ENCODE data around the gene B3GNT5. TPM values are rescaled to one million over a fixed set of nuclear protein-coding genes. Genes with fewer than 3 reads are reported as not detected.

Gene B3GNT5
- total and polyA plus RNA-seq, 2 experiments from 2014 or later, result 0.69 to 1.7 TPM

- Histone ChIP-seq H3K4me3 (no peak overlapping the region), H3K9me3 (ENCODE audit: low read depth) (no peaks in the 10 kb centered on the region), H3K36me3 (no peaks in the 10 kb centered on the region), H3K27me3 (no peaks in the 10 kb centered on the region), H3K27ac (no peak overlapping the region), H3K4me1 (ENCODE audit: low read depth) (no peaks in the 10 kb centered on the region)
- TF ChIP-seq, protein P1, sequence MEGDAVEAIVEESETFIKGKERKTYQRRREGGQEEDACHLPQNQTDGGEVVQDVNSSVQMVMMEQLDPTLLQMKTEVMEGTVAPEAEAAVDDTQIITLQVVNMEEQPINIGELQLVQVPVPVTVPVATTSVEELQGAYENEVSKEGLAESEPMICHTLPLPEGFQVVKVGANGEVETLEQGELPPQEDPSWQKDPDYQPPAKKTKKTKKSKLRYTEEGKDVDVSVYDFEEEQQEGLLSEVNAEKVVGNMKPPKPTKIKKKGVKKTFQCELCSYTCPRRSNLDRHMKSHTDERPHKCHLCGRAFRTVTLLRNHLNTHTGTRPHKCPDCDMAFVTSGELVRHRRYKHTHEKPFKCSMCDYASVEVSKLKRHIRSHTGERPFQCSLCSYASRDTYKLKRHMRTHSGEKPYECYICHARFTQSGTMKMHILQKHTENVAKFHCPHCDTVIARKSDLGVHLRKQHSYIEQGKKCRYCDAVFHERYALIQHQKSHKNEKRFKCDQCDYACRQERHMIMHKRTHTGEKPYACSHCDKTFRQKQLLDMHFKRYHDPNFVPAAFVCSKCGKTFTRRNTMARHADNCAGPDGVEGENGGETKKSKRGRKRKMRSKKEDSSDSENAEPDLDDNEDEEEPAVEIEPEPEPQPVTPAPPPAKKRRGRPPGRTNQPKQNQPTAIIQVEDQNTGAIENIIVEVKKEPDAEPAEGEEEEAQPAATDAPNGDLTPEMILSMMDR (IDR thresholded peaks at IDR 0.05; ENCODE audit: low read depth, low read length), result no peak
- no peak for DNase-seq (ENCODE audit: low read depth in 1 of 2, low spot score in 1 of 2)
Measured at GRCh38 chr3:183230826-183231225, 22.2 kb upstream of the B3GNT5 start.

DNA sequence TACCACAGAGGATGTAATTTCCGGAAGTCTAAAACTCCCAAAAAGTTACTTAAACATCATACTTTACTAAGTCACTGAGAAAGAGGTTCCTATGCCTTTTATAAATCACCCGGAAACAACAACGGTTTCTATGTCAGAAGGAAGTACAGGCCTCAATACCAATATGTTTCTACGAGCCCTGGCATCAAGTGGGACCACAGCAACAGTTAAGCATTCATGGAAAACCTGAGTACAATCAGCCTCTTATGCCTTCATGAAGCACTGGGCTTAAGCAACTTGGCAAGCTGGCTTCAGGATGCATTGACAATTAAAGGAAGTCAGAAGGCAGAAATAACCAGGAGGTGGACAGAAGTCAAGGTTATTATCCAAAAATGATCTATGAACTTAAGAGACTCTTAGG lies 19.1 kb upstream of the B3GNT5 start:
- Histone ChIP-seq H3K4me3 (no peak overlapping the region), H3K9me3 (ENCODE audit: low read depth) (no peaks in the 10 kb centered on the region), H3K27ac (no peak overlapping the region), H3K36me3 (no peaks in the 10 kb centered on the region), H3K4me1 (ENCODE audit: low read depth) (no peaks in the 10 kb centered on the region), H3K27me3 (no peaks in the 10 kb centered on the region)
- DNase-seq (ENCODE audit: low read depth in 1 of 2, low spot score in 1 of 2), result no peak
- TF ChIP-seq, protein P1 (IDR thresholded peaks at IDR 0.05; ENCODE audit: low read depth, low read length), result no peak

DNA sequence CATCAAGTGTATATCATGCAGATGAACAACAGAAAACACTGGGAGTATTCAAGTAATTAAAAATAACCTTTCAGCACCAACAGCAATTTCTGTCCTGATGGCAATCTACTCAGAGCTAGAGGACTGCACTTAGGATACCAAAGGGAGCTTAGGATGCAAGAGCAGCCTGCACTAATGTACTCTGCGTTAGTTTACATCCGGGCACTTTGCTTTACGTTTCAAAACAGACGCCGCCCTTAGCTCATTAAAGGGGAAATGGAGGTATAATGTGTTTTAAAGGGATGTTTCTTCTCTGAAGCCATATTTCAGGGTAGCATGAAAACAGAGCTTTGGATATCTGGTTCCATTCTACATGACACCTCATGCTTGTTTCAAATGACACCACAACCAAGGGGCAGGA lies 14.0 kb upstream of the B3GNT5 start:
- no peak overlapping the region for H3K4me3 ChIP-seq
- no peak overlapping the region for H3K27ac ChIP-seq
- TF ChIP-seq, protein P1 (IDR thresholded peaks at IDR 0.05; ENCODE audit: low read depth, low read length), result no peak
- no peaks in the 10 kb centered on the region for H3K4me1 ChIP-seq (ENCODE audit: low read depth)
- H3K36me3 ChIP-seq, result no peaks in the 10 kb centered on the region
- H3K27me3 ChIP-seq, result no peaks in the 10 kb centered on the region
- DNase-seq (ENCODE audit: low read depth in 1 of 2, low spot score in 1 of 2), result no peak
- peaks cover 2% of the 10 kb centered on the region for H3K9me3 ChIP-seq (ENCODE audit: low read depth)

- Histone ChIP-seq H3K27me3 (no peaks in the 10 kb centered on the region), H3K4me3 (no peak overlapping the region), H3K9me3 (ENCODE audit: low read depth) (peaks cover 2% of the 10 kb centered on the region), H3K4me1 (ENCODE audit: low read depth) (no peaks in the 10 kb centered on the region), H3K27ac (no peak overlapping the region), H3K36me3 (peaks cover 6% of the 10 kb centered on the region)
- no peak for DNase-seq (ENCODE audit: low read depth in 1 of 2, low spot score in 1 of 2)
- TF ChIP-seq, protein P1 (IDR thresholded peaks at IDR 0.05; ENCODE audit: low read depth, low read length), result no peak
Measured at GRCh38 chr3:183242431-183242830, 10.6 kb upstream of the B3GNT5 start.

- peaks cover 6% of the 10 kb centered on the region for H3K36me3 ChIP-seq
- no peaks in the 10 kb centered on the region for H3K4me1 ChIP-seq (ENCODE audit: low read depth)
- no peaks in the 10 kb centered on the region for H3K27me3 ChIP-seq
- peak in 1 of 2 donors; percentile 80 for DNase-seq (ENCODE audit: low read depth in 1 of 2, low spot score in 1 of 2)
- H3K9me3 ChIP-seq (ENCODE audit: low read depth), result peaks cover 2% of the 10 kb centered on the region
- TF ChIP-seq, protein P1 (IDR thresholded peaks at IDR 0.05; ENCODE audit: low read depth, low read length), result no peak
- no peak overlapping the region for H3K4me3 ChIP-seq
- H3K27ac ChIP-seq, result no peak overlapping the region
Measured at GRCh38 chr3:183244219-183244618, 8.8 kb upstream of the B3GNT5 start.

GRCh38 chr3:183244981-183245476 lies 8.0 kb upstream of the B3GNT5 start:
- no peak overlapping the region for H3K27ac ChIP-seq
- no peaks in the 10 kb centered on the region for H3K27me3 ChIP-seq
- peaks cover 2% of the 10 kb centered on the region for H3K9me3 ChIP-seq (ENCODE audit: low read depth)
- TF ChIP-seq, protein P1 (IDR thresholded peaks at IDR 0.05; ENCODE audit: low read depth, low read length), result no peak
- H3K4me3 ChIP-seq, result no peak overlapping the region
- peaks cover 6% of the 10 kb centered on the region for H3K36me3 ChIP-seq
- no peaks in the 10 kb centered on the region for H3K4me1 ChIP-seq (ENCODE audit: low read depth)
- DNase-seq (ENCODE audit: low read depth in 1 of 2, low spot score in 1 of 2), result no peak
